Fibroblast of skin of right quadriceps (primary cell): ENCODE measurements around the gene LY6G6D.

ENCODE experiments used
- DNase-seq: peaks from one replicate; pipeline ENCODE4 v3.0.0-alpha.2; 2013

The LY6G6D gene

GRCh38 chr6:31720196-31720770, 5.1 kb downstream of the LY6G6D start:
- no peak for DNase-seq

- no peak for DNase-seq
Measured at GRCh38 chr6:31721351-31722020, 6.3 kb downstream of the LY6G6D start, which contains the start of gene LY6G6C. Gene LY6G6C (minus strand): TSS chr6:31721746. CDS start chr6:31721679, 67 bp downstream.

- no peak for DNase-seq
Measured at GRCh38 chr6:31722173-31722572, 7.0 kb downstream of the LY6G6D start.

- no peak for DNase-seq
Measured at GRCh38 chr6:31723245-31723979, 8.3 kb downstream of the LY6G6D start, which contains the start of gene MPIG6B. Gene MPIG6B (plus strand): TSS chr6:31723373. CDS start chr6:31723384, 11 bp downstream.

GRCh38 chr6:31723980-31724691, 9.0 kb downstream of the LY6G6D start:
- DNase-seq, result no peak

- no peak for DNase-seq
Measured at GRCh38 chr6:31725502-31726350, 10.6 kb downstream of the LY6G6D start.

GRCh38 chr6:31727034-31727716, 12.0 kb downstream of the LY6G6D start:
- DNase-seq, result no peak

- DNase-seq, result no peak
Measured at GRCh38 chr6:31727717-31728671, 12.8 kb downstream of the LY6G6D start.

- no peak for DNase-seq
Measured at GRCh38 chr6:31728767-31729514, 13.8 kb downstream of the LY6G6D start, which contains the start of gene DDAH2. Gene DDAH2 (minus strand): TSS chr6:31729299. CDS start chr6:31729161, 138 bp downstream.

- peak; percentile 79 for DNase-seq
Measured at GRCh38 chr6:31729515-31729978, 14.4 kb downstream of the LY6G6D start.

GRCh38 chr6:31729979-31730630, 15.0 kb downstream of the LY6G6D start:
- DNase-seq, result peak; percentile 90

- no peak for DNase-seq
Measured at GRCh38 chr6:31730631-31731086, 15.5 kb downstream of the LY6G6D start.

GRCh38 chr6:31732029-31732428, 16.9 kb downstream of the LY6G6D start:
- DNase-seq, result no peak

GRCh38 chr6:31733734-31734133, 18.6 kb downstream of the LY6G6D start:
- DNase-seq, result no peak

GRCh38 chr6:31734247-31734820, 19.2 kb downstream of the LY6G6D start:
- DNase-seq, result no peak

GRCh38 chr6:31734821-31735406, 19.8 kb downstream of the LY6G6D start:
- DNase-seq, result peak; percentile 82

- peak; percentile 87 for DNase-seq
Measured at GRCh38 chr6:31736021-31736767, 21.0 kb downstream of the LY6G6D start, which contains the start of gene CLIC1. Gene CLIC1 (minus strand): TSS chr6:31736530. CDS start chr6:31736300, 230 bp downstream.
